CD14-positive monocyte (primary cell): Measurements from ENCODE around the gene RAB3C. TPM values are rescaled to one million over a fixed set of nuclear protein-coding genes. Genes with fewer than 3 reads are reported as not detected.

Experiments used
- DNase-seq, 3 donors: peaks; one replicate each; pipeline ENCODE4 v3.0.0-alpha.2; 2011 to 2022
- H2AFZ ChIP-seq: 2 replicates; pipeline ENCODE4 v1.6.0; 2012; ENCODE audit warnings: mild to moderate bottlenecking, low read depth, low read length, inconsistent platforms; ENCODE audit not compliant: insufficient read depth, poor library complexity, severe bottlenecking
- H3K27ac ChIP-seq, 2 donors: 1 replicate in 1 of 2; 2 replicates in 1 of 2; pipeline ENCODE4 v1.5.1; 2012 to 2013; ENCODE audit warnings: low read length in 2 of 2, control low read depth in 1 of 2, inconsistent platforms in 1 of 2, low read depth in 1 of 2, mild to moderate bottlenecking in 1 of 2
- H3K27me3 ChIP-seq, 2 donors: one replicate each; pipeline versions ENCODE4 v1.6.0 to v1.6.1; 2011 to 2013; ENCODE audit warnings: low read length in 2 of 2; ENCODE audit not compliant: control insufficient read depth in 2 of 2, insufficient read depth in 2 of 2
- H3K36me3 ChIP-seq, 2 donors: replicated peaks in 1 of 2; 1 replicate in 1 of 2; 2 replicates in 1 of 2; pipeline versions ENCODE4 v1.5.1 to v1.6.1; 2012 to 2013; ENCODE audit warnings: low read length in 2 of 2, control low read depth in 1 of 2, inconsistent platforms in 1 of 2, mild to moderate bottlenecking in 1 of 2; ENCODE audit not compliant: insufficient read depth in 2 of 2, control insufficient read depth in 1 of 2
- H3K4me1 ChIP-seq, 2 donors: 1 replicate in 1 of 2; 2 replicates in 1 of 2; pipeline versions ENCODE4 v1.5.1 to v1.6.1; 2012 to 2013; ENCODE audit warnings: low read length in 2 of 2, control low read depth in 1 of 2, inconsistent platforms in 1 of 2, mild to moderate bottlenecking in 1 of 2, moderate library complexity in 1 of 2; ENCODE audit not compliant: insufficient read depth in 2 of 2, control insufficient read depth in 1 of 2
- H3K4me2 ChIP-seq: replicated peaks from 2 replicates; pipeline ENCODE3; 2012; ENCODE audit warnings: low read length, moderate library complexity, mild to moderate bottlenecking; ENCODE audit not compliant: poor library complexity, severe bottlenecking; ENCODE audit errors: extremely low read depth
- H3K4me3 ChIP-seq, 3 experiments: fragments of 200-600 bp in 1 of 3; sonication (generic) in 1 of 3; replicated peaks in 1 of 3; 1 replicate in 2 of 3; 2 replicates in 1 of 3; pipeline ENCODE4 v1.5.1; 2011 to 2013; ENCODE audit warnings: low read length in 3 of 3, mild to moderate bottlenecking in 3 of 3, control low read depth in 2 of 3, low read depth in 2 of 3, inconsistent platforms in 1 of 3, moderate library complexity in 1 of 3
- H3K79me2 ChIP-seq: 2 replicates; pipeline ENCODE4 v1.6.0; 2012; ENCODE audit warnings: mild to moderate bottlenecking, control low read depth, inconsistent platforms, low read length, moderate library complexity; ENCODE audit not compliant: insufficient read depth
- H3K9ac ChIP-seq: 2 replicates; pipeline ENCODE4 v1.6.0; 2017; ENCODE audit warnings: low read length, mild to moderate bottlenecking; ENCODE audit not compliant: insufficient read depth, poor library complexity, severe bottlenecking
- H3K9me3 ChIP-seq, 2 donors: replicated peaks in 1 of 2; 1 replicate in 1 of 2; 2 replicates in 1 of 2; pipeline versions ENCODE4 v1.5.1 to v1.6.1; 2012 to 2013; ENCODE audit warnings: low read length in 2 of 2, control low read depth in 1 of 2; ENCODE audit not compliant: control insufficient read depth in 1 of 2, insufficient read depth in 1 of 2
- H4K20me1 ChIP-seq: 2 replicates; pipeline ENCODE4 v1.6.0; 2012; ENCODE audit warnings: mild to moderate bottlenecking, low read length, control low read depth, moderate library complexity; ENCODE audit not compliant: insufficient read depth
- H3K27ac Mint-ChIP-seq, 7 donors: one replicate each; pipeline ENCODE4 v1.8.0; 2020; ENCODE audit warnings: mild to moderate bottlenecking in 7 of 7, mixed read lengths in 7 of 7, moderate library complexity in 6 of 7, inconsistent platforms in 2 of 7
- H3K27me3 Mint-ChIP-seq, 3 donors: one replicate each; pipeline ENCODE4 v1.8.0; 2021 to 2022; ENCODE audit warnings: low read depth in 3 of 3, mild to moderate bottlenecking in 3 of 3, mixed read lengths in 3 of 3, moderate library complexity in 3 of 3, inconsistent platforms in 1 of 3
- H3K36me3 Mint-ChIP-seq, 2 donors: one replicate each; pipeline ENCODE4 v1.8.0; 2020; ENCODE audit warnings: mixed read lengths in 2 of 2, inconsistent platforms in 1 of 2, mild to moderate bottlenecking in 1 of 2
- H3K4me1 Mint-ChIP-seq: one replicate; pipeline ENCODE4 v1.8.0; 2020; ENCODE audit warnings: mild to moderate bottlenecking, mixed read lengths
- H3K4me3 Mint-ChIP-seq, 2 donors: one replicate each; pipeline ENCODE4 v1.8.0; 2020; ENCODE audit warnings: mild to moderate bottlenecking in 2 of 2, mixed read lengths in 2 of 2, moderate library complexity in 1 of 2
- H3K9me3 Mint-ChIP-seq, 7 donors: one replicate each; pipeline ENCODE4 v1.8.0; 2020 to 2022; ENCODE audit warnings: mixed read lengths in 7 of 7, mild to moderate bottlenecking in 6 of 7, moderate library complexity in 6 of 7, inconsistent platforms in 2 of 7
- WGBS: methylation state at CpG from one replicate; pipeline ENCODE4 v1.1.5; 2013; ENCODE audit warnings: missing lambda C conversion rate; ENCODE audit not compliant: insufficient coverage; 5-methylcytosine and 5-hydroxymethylcytosine counted together
- intact Hi-C, 2 donors: fragments of 100-400 bp; cut with micrococcal nuclease; formaldehyde crosslinking; loops; one replicate each; pipeline versions ENCODE4 v1.15.0 to v1.15.1; 2023
- polyA plus RNA-seq, 3 donors: library from polyadenylated mRNA; depleted of rRNA in 1 of 3; unstranded in 2 of 3; stranded (reverse) in 1 of 3; fragments of 300-500 nt in 2 of 3; fragments of >200 nt in 1 of 3; fragmentation: Illumina TruSeq in 2 of 3; gene quantifications; 1 replicate in 2 of 3; 2 replicates in 1 of 3; pipeline ENCODE4 v1.2.3, GENCODE V29; 2012 to 2021
- TF ChIP-seq, protein P1 (sequence below): fragments of 200-600 bp; IDR thresholded peaks from one replicate; pipeline ENCODE4 v1.8.0; 2022; ENCODE audit warnings: antibody characterized with exemption, mild to moderate bottlenecking

RAB3C gene
- polyA plus RNA-seq, 3 donors, result under 0.01 to 0.81 TPM; not detected in 1

DNA sequence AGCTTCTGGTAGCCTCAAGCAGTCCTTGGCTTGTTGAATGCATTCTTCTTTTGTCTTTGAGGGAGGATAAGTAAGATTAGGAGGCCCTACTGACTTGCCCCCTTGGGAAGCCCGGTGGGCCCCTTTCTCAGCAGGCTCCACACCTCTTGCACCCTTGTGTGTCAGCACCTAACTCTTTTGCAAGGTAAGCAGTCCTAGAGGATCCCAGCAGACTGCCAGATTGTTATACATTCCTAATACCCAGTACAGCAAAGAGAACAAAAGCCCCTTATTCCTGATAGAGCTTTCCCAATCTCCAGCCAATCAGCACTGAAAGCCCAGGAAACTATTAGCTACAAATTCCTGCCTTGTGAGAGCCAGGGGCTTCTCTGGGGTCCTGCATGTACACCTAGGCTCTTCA, 152.8 kb downstream of the RAB3C start:
- Mint-ChIP-seq H3K27me3 (peaks cover 0 to 3% (median 0%) of the 10 kb centered on the region in 3 donors), H3K36me3 (no peaks in the 10 kb centered on the region)
- WGBS, result 83% methylated on average over 1 of the region's 1 CpG

DNA sequence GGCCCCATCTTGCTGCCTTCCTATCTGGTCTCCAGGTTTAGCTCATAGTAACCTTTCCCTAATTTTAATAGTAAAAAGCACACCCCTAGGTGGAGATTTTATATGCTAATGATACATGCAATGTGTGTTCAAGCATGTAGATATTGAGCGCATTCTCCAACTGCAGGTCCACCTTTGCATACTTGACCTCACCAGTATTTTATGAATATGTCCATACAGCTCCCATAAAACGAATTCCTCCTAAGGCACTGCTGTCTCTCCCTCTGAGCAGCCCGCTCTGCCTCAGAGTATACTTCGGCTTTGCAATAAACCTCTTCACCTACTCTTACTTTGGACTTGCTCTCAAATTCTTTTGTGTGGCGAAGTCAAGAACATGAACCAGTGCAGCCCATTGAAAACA, 153.3 kb downstream of the RAB3C start:
- Histone ChIP-seq H3K4me3 (no peak overlapping the region), H3K27me3 (no peaks in the 10 kb centered on the region), H3K36me3 (no peaks in the 10 kb centered on the region), H3K9me3 (no peaks in the 10 kb centered on the region), H3K27ac (no peak overlapping the region), H3K4me2 (no peak overlapping the region), H2AFZ (no peak overlapping the region), H4K20me1 (no peaks in the 10 kb centered on the region), H3K4me1 (no peaks in the 10 kb centered on the region), H3K9ac (no peak overlapping the region), H3K79me2 (no peaks in the 10 kb centered on the region)
- Mint-ChIP-seq H3K4me1 (no peaks in the 10 kb centered on the region), H3K27me3 (peaks cover 0 to 3% (median 0%) of the 10 kb centered on the region in 3 donors), H3K36me3 (no peaks in the 10 kb centered on the region), H3K9me3 (peaks cover 0 to under 1% (median 0%) of the 10 kb centered on the region in 7 donors), H3K4me3 (no peak overlapping the region), H3K27ac (no peak overlapping the region)
- 94% methylated on average over 3 of the region's 5 CpGs for WGBS
- intact Hi-C loops, result no loop called here
- TF ChIP-seq, protein P1, sequence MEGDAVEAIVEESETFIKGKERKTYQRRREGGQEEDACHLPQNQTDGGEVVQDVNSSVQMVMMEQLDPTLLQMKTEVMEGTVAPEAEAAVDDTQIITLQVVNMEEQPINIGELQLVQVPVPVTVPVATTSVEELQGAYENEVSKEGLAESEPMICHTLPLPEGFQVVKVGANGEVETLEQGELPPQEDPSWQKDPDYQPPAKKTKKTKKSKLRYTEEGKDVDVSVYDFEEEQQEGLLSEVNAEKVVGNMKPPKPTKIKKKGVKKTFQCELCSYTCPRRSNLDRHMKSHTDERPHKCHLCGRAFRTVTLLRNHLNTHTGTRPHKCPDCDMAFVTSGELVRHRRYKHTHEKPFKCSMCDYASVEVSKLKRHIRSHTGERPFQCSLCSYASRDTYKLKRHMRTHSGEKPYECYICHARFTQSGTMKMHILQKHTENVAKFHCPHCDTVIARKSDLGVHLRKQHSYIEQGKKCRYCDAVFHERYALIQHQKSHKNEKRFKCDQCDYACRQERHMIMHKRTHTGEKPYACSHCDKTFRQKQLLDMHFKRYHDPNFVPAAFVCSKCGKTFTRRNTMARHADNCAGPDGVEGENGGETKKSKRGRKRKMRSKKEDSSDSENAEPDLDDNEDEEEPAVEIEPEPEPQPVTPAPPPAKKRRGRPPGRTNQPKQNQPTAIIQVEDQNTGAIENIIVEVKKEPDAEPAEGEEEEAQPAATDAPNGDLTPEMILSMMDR, result no peak
- DNase-seq, result no peak

More for the DNA sequence above, 152.8 kb downstream of the RAB3C start:
- H3K27me3 ChIP-seq, result no peaks in the 10 kb centered on the region
- TF ChIP-seq, protein P1, result no peak
- H3K79me2 ChIP-seq, result no peaks in the 10 kb centered on the region
- H3K4me3 ChIP-seq, result no peak overlapping the region
- no peak overlapping the region for H3K4me2 ChIP-seq
- no peak overlapping the region for H3K4me3 Mint-ChIP-seq
- H3K4me1 ChIP-seq, result no peaks in the 10 kb centered on the region
- H3K4me1 Mint-ChIP-seq, result no peaks in the 10 kb centered on the region
- intact Hi-C loops, result no loop called here
- H4K20me1 ChIP-seq, result no peaks in the 10 kb centered on the region
- H3K9me3 ChIP-seq, result no peaks in the 10 kb centered on the region
- no peak overlapping the region for H3K27ac ChIP-seq
- H3K27ac Mint-ChIP-seq, result no peak overlapping the region
- no peak overlapping the region for H3K9ac ChIP-seq
- H2AFZ ChIP-seq, result no peak overlapping the region
- DNase-seq, result no peak
- no peaks in the 10 kb centered on the region for H3K36me3 ChIP-seq
- peaks cover 0 to 1% (median 0%) of the 10 kb centered on the region in 7 donors for H3K9me3 Mint-ChIP-seq
